ENCODE results near the gene TRABD2B. TPM values are rescaled to one million over a fixed set of nuclear protein-coding genes. Genes with fewer than 3 reads are reported as not detected.
A peak's percentile ranks its signal among the peaks of the same experiment; 100 is the strongest.

TRABD2B gene
- total RNA-seq, 6 donors from 2014 or later = under 0.01 to 2.1 (median 0.62) TPM

DNA sequence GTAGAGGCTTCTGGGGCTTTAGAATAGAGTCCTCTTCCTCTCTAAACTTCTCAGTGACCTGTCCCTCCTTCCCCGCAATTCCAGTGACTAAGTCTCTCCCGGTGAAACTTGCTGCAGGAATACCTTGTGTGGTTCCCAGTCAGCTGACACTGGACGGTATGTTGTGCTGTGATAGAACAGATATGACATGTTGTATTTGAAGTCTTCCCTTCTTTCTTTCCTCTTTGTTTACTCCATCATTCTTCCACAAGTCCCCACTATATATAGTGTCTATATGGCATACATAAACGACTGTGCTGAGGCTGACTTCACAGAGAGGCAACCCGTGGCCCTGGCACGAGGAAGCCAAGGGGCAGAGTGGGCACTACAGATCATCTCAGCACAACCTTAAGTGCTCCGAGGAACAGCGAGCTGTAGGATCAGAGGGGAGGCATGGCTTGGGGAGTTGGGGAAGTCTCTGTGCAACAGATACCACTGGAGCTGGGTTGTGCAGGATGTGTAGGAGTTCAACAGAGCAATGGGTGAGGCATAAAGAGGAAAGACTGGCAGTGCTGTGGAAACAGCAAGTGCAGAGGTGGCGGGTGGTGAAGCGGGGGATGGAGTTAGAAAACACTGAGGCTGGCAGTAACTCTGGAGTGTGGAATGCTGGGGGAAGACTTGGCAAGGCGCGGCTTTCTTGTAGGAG is 237.8 kb downstream of the TRABD2B start:
- no peak for ATAC-seq (ENCODE audit: low FRiP score in 2 of 2)
- Histone ChIP-seq H3K27ac (no peak overlapping the region), H3K4me3 (no peak overlapping the region), H3K4me1 (peaks cover 0 to 3% (median 0%) of the 10 kb centered on the region in 4 donors), H3K27me3 (no peaks in the 10 kb centered on the region), H3K36me3 (no peaks in the 10 kb centered on the region), H3K9me3 (no peaks in the 10 kb centered on the region)
- DNase-seq = no peak
- TF ChIP-seq POLR2AphosphoS5 (IDR thresholded peaks at IDR 0.05) = no peak
- TF ChIP-seq, protein P1, sequence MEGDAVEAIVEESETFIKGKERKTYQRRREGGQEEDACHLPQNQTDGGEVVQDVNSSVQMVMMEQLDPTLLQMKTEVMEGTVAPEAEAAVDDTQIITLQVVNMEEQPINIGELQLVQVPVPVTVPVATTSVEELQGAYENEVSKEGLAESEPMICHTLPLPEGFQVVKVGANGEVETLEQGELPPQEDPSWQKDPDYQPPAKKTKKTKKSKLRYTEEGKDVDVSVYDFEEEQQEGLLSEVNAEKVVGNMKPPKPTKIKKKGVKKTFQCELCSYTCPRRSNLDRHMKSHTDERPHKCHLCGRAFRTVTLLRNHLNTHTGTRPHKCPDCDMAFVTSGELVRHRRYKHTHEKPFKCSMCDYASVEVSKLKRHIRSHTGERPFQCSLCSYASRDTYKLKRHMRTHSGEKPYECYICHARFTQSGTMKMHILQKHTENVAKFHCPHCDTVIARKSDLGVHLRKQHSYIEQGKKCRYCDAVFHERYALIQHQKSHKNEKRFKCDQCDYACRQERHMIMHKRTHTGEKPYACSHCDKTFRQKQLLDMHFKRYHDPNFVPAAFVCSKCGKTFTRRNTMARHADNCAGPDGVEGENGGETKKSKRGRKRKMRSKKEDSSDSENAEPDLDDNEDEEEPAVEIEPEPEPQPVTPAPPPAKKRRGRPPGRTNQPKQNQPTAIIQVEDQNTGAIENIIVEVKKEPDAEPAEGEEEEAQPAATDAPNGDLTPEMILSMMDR (IDR thresholded peaks at IDR 0.05) = no peak
- no peak for TF ChIP-seq POLR2A (IDR thresholded peaks at IDR 0.05)
- 85 to 88% methylated on average over 12 of the region's 12 CpGs for WGBS, 2 donors

DNA sequence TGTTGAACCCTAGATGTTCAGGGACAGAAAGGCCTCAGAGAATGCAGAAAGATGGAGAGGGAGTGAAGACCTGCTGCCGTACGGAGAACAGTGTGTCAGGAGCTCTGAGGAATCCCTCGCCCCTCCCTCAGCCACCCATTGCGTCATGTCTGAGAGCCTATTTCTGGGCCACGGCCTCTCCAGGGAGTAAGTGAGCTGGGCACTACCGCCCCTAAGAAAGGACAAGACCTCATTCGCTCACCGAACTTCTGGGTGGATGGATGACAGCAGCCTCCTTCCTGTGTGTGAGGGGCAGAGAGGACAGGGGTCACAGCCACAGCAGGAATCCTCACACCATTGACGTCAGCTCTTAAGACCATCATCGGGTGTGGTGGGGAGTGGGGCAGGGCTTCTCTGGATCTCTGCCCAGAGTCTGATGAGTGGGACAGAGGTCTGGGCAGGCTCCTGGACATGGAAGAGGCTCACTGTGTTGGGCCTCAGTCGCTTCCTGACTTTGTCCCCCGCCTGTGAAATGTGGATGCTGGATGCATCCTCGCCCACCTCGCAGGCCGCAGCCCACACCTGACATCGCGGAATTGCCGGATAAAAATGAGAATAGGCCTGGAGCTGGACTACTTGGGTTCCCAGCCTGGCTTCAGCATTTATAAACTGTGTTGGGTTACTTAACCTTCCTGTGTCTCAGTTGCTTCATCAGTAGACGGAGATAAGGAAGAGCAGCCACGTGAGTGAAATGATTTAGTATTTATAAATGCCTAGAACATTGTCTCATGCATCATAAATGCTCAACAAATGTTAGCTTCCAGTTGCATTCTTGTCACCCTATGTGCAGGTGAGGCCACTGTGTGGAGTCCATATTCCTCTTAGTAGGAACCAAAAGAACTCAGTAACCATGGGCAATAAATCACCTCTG is 238.6 kb downstream of the TRABD2B start:
- Histone ChIP-seq H3K27me3 (no peaks in the 10 kb centered on the region), H3K9me3 (no peaks in the 10 kb centered on the region), H3K4me1 (peaks cover 0 to 3% (median 0%) of the 10 kb centered on the region in 4 donors), H3K27ac (no peak overlapping the region), H3K36me3 (no peaks in the 10 kb centered on the region), H3K4me3 (no peak overlapping the region)
- DNase-seq (no peak), ATAC-seq (ENCODE audit: low FRiP score in 2 of 2) (peak in 1 of 2 donors; percentile 82)
- 70 to 86% methylated on average over 20 of the region's 20 CpGs for WGBS, 2 donors
- TF ChIP-seq, protein P1 (IDR thresholded peaks at IDR 0.05) = no peak
- TF ChIP-seq POLR2A (IDR thresholded peaks at IDR 0.05) (no peak), EP300 (IDR thresholded peaks at IDR 0.05) (no peak), POLR2AphosphoS5 (IDR thresholded peaks at IDR 0.05) (no peak)

DNA sequence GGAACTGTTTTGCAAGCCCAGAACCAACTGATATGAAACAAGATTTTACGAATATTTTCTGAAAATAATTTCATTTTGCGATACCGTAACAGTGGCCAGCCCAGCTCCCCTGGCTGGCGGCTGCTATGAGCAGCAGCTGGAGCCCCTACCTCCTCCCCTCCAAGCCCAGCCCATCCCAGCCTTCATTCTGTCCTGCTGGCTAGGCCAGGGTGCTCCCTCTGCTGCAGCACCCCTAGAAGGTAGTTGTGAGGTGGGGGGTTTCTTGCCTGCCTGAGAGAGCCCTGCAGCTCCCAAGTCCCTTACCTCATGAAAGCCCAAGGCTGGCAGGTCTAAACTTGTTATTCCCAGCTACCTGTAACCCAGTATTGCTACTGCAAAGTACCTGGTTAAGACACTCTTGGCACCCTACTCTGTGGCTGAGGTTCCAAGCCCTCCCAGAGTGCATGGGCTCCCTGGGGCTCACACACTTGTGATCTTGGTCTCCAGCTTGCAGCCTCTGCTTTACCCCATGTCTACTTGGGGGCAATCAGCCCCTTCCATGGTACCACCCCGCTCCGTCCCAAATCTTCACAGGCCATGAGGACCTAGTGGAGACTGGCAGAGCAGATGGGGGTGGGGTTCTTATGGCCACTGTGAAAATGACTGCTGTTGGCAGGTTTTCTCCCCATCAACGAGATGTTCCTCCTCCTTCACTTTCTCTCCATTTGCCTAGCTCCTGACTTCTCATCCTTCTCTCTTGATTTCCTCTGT is 239.8 kb downstream of the TRABD2B start:
- no peaks in the 10 kb centered on the region for H3K9me3 ChIP-seq
- no peaks in the 10 kb centered on the region for H3K36me3 ChIP-seq
- no peak for ATAC-seq (ENCODE audit: low FRiP score in 2 of 2)
- no peak overlapping the region for H3K27ac ChIP-seq
- TF ChIP-seq POLR2A (IDR thresholded peaks at IDR 0.05) = no peak
- TF ChIP-seq, protein P1 (IDR thresholded peaks at IDR 0.05) = no peak
- no peak overlapping the region for H3K4me3 ChIP-seq
- DNase-seq = no peak
- H3K27me3 ChIP-seq = no peaks in the 10 kb centered on the region
- H3K4me1 ChIP-seq = peaks cover 0 to under 1% (median 0%) of the 10 kb centered on the region in 4 donors
- WGBS, 2 donors = 82 to 95% methylated on average over 7 of the region's 7 CpGs

DNA sequence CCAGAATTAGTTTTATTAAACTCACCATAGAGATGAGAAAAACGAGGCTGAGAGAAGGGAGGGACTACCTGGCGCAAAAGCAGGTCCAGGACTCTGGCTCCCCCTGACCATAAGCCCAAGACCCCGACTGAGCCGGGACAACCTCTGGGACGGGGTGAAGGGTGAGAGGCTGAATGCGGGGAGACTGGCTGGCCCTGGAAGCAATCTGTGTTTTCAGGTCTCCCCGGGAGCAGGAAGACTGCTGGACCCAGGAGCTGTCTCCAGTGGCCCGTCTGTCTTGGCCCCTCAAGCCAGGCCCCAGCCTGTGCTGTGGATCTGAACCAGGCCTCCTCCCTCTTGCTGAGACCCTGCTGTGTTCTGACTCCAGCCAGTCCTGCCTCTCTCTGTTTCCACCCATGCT is 240.8 kb downstream of the TRABD2B start:
- DNase-seq = no peak
- ATAC-seq (ENCODE audit: low FRiP score in 2 of 2) = no peak

More for the DNA sequence above, 240.8 kb downstream of the TRABD2B start:
- no peaks in the 10 kb centered on the region for H3K27me3 ChIP-seq
- TF ChIP-seq, protein P1 (IDR thresholded peaks at IDR 0.05) = no peak
- peaks cover under 1 to 10% (median 4%) of the 10 kb centered on the region in 4 donors for H3K4me1 ChIP-seq
- H3K27ac ChIP-seq = no peak overlapping the region
- H3K36me3 ChIP-seq = no peaks in the 10 kb centered on the region
- no peaks in the 10 kb centered on the region for H3K9me3 ChIP-seq
- no peak overlapping the region for H3K4me3 ChIP-seq
- WGBS, 2 donors = 85 to 93% methylated on average over 7 to 8 of the region's 8 CpGs

Measured in upper lobe of left lung (tissue), 6 donors.